Peyer's patch (tissue), 4 donors: ENCODE measurements around the gene PDK2.

Experiments
- POLR2A ChIP-seq, 2 donors: fragments of 450-650 bp; IDR thresholded peaks; one replicate each; pipeline ENCODE4 v1.5.1; 2017; ENCODE audit warnings: antibody characterized with exemption in 2 of 2, mild to moderate bottlenecking in 2 of 2, moderate library complexity in 2 of 2
- TF ChIP-seq, protein P1 (sequence below), 6 experiments: fragments of 450-650 bp in 4 of 6; fragments of 200-600 bp in 2 of 6; sonication (generic) in 1 of 6; IDR thresholded peaks; one replicate each; pipeline ENCODE4 v1.5.1; 2017 to 2019; ENCODE audit warnings: antibody characterized with exemption in 6 of 6, mild to moderate bottlenecking in 3 of 6, moderate library complexity in 1 of 6

DNA sequence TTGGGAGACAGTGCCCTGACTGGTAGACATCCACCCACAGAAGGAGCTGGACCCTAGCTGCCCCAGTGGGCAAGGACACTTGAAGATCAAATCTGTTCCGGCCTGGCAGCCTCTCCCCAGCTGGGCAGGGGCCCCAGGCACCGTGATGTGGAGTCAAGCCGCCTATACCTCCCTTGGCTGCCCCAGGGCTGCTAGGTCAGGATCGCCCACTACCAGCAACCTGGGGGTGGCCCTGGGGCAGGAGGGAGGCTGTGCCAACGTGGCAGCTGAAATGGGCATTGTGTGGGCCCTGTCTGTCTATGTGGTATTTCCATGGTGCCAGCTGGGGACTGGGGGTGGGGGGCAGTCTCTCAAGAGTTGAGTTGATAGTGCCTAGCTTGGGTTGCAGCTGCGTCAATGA, 941 bp downstream of the PDK2 start:
- TF ChIP-seq, protein P1, sequence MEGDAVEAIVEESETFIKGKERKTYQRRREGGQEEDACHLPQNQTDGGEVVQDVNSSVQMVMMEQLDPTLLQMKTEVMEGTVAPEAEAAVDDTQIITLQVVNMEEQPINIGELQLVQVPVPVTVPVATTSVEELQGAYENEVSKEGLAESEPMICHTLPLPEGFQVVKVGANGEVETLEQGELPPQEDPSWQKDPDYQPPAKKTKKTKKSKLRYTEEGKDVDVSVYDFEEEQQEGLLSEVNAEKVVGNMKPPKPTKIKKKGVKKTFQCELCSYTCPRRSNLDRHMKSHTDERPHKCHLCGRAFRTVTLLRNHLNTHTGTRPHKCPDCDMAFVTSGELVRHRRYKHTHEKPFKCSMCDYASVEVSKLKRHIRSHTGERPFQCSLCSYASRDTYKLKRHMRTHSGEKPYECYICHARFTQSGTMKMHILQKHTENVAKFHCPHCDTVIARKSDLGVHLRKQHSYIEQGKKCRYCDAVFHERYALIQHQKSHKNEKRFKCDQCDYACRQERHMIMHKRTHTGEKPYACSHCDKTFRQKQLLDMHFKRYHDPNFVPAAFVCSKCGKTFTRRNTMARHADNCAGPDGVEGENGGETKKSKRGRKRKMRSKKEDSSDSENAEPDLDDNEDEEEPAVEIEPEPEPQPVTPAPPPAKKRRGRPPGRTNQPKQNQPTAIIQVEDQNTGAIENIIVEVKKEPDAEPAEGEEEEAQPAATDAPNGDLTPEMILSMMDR (IDR thresholded peaks at IDR 0.05) = no peak
- no peak for TF ChIP-seq POLR2A (IDR thresholded peaks at IDR 0.05)
